ENCODE results near the gene TBC1D3C. TPM values are rescaled to one million over a fixed set of nuclear protein-coding genes. Genes with fewer than 3 reads are reported as not detected.
"Not testable (repeated sequence)": the region's sequence is repeated elsewhere in the genome, so short reads cannot be mapped to it uniquely, and the experiment has no call there.

Gene TBC1D3C
- not detected in 2 replicates for total RNA-seq

DNA sequence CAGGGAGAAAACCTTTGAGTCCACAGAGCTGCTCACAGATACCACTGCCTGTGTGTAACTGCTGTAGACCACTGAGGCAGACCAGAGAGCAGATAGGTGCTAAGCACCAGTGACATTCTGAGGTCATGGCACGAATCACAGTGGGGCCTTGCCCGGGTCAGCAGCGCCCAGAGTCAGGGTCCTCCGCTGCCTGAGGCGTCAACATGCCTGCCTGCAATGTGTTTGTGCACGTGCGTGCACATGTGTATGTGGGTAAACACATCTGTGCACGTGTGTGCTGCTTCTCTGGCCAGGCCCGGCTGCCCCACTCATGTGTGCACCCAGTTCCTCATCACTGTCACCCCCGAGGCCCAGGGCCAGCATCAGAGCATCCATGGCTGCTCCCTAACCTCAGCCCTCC is at the start of gene TBC1D3C:
TSS of gene TBC1D3C (minus strand) at position 101 of the 400 bp plus-strand sequence. CDS start 1,568 bp downstream, outside the sequence.
- DNase-seq (ENCODE audit: low read depth); H3K36me3 ChIP-seq (ENCODE audit: control insufficient read depth, insufficient read depth, low read length); H3K27me3 ChIP-seq (ENCODE audit: control insufficient read depth, insufficient read depth, low read length); H3K4me3 ChIP-seq (ENCODE audit: low read depth, low read length): not testable (repeated sequence)

DNA sequence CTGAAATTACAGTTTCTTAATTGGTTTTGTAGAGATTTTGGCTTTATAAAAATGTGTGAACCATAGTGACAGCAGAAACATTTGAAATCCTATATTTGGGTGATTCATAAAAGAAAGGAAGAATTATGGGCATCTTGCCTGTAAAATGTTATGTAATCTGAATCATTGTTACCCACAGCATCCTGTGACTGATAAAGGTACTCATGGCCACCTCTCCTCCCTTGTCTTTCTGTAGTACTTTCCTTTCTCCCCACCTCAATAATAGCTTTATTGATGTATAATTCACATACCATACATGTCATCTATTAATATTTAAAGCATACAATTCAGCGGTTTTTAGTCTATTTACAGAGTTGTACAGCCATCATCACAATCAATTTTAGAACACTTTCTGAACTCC is 30.8 kb upstream of the TBC1D3C start:
- H3K27me3 ChIP-seq (ENCODE audit: control insufficient read depth, insufficient read depth, low read length); DNase-seq (ENCODE audit: low read depth); H3K36me3 ChIP-seq (ENCODE audit: control insufficient read depth, insufficient read depth, low read length); H3K4me3 ChIP-seq (ENCODE audit: low read depth, low read length): not testable (repeated sequence)

DNA sequence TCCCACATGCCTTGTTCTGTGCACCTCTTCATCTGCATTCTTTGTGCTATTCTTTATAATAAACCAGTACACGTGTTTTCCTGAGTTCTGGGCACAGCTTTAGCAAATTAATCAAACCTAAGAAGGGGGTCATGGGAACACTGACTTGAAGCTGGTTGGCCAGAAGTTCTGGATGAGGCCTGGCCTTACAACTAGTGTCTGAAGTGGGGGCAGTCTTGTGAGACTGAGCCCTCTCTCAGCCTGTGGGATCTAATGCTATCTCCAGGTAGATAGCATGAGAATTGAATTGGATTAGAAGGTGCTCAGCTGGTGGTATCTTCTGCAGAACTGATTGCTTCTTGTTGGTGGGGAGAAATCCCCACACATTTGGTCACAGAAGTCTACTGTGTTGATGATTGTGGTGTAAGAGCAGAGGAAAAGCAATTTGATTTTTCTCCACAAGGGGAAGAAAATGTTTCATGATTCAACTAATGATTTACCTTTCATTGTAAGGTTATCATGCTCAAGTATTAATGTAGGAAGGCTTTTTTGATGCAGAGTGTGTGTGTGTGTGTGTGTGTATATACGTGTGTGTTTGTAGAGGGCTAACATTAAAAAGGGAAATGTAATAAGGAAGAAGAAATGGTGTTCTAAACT is 25.7 kb upstream of the TBC1D3C start:
- H3K27me3 ChIP-seq (ENCODE audit: control insufficient read depth, insufficient read depth, low read length); H3K36me3 ChIP-seq (ENCODE audit: control insufficient read depth, insufficient read depth, low read length); DNase-seq (ENCODE audit: low read depth); H3K4me3 ChIP-seq (ENCODE audit: low read depth, low read length): not testable (repeated sequence)

DNA sequence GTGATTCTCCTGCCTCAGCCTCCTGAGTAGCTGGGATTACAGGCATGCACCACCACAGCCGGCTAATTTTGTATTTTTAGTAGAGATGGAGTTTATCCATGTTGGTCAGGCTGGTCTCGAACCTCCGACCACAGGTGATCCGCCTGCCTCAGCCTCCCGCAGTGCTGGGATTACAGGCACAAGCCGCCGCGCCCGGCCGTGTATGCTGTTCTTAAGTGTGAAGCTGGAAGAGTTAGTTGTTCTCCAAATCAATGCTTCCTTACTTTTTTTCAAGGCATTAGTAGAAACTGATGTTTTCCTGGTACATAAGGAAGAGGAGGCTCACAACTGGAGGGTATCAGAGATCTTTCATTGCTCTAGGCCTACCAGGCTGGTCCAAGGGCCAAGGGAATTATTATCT is 19.7 kb upstream of the TBC1D3C start:
- not testable (repeated sequence) for DNase-seq (ENCODE audit: low read depth)

DNA sequence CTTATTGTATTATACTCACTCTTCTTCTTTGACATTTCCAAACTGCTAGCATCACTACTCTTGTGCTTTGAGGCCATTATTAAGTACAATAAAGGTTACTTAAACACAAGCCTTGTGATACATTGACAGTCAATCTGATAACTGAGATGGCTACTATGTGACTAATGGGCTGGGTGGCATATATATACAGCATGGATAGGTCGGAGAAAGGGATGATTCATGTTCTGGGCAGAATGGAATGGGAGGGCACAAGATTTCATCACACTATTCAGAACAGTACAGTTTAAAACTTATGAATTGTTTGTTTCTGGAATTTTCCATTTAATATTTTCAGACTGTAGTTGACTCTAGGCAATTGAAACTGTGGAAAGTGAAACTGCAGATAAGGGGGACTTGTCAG is 18.9 kb upstream of the TBC1D3C start:
- not testable (repeated sequence) for H3K27me3 ChIP-seq (ENCODE audit: control insufficient read depth, insufficient read depth, low read length); H3K4me3 ChIP-seq (ENCODE audit: low read depth, low read length); DNase-seq (ENCODE audit: low read depth); H3K36me3 ChIP-seq (ENCODE audit: control insufficient read depth, insufficient read depth, low read length)

More for the DNA sequence above, 19.7 kb upstream of the TBC1D3C start:
- not testable (repeated sequence) for H3K4me3 ChIP-seq (ENCODE audit: low read depth, low read length); H3K27me3 ChIP-seq (ENCODE audit: control insufficient read depth, insufficient read depth, low read length); H3K36me3 ChIP-seq (ENCODE audit: control insufficient read depth, insufficient read depth, low read length)

Other genes with a start within 250 kb of the TBC1D3C start
- not detected in 2 replicates for gene TBC1D3K, start 144.2 kb downstream of the TBC1D3C start, total RNA-seq
- 12.0 and 13.7 TPM in 2 replicates for gene TBC1D3L, start 79.6 kb downstream of the TBC1D3C start, total RNA-seq
- not detected in 2 replicates for gene TBC1D3D, start 64.7 kb downstream of the TBC1D3C start, total RNA-seq
- not detected in 2 replicates for gene TBC1D3E, start 59.3 kb upstream of the TBC1D3C start, total RNA-seq
- gene TBC1D3, start 123.9 kb upstream of the TBC1D3C start, total RNA-seq: not detected in 2 replicates
- gene MRPL45, start 228.5 kb upstream of the TBC1D3C start, total RNA-seq: 48.3 and 50.0 TPM in 2 replicates

All from kidney epithelial cell (primary cell).